ENCODE results near the gene KRT33B. TPM values are rescaled to one million over a fixed set of nuclear protein-coding genes. Genes with fewer than 3 reads are reported as not detected.
"Not testable (repeated sequence)": the region's sequence is repeated elsewhere in the genome, so short reads cannot be mapped to it uniquely, and the experiment has no call there.

The KRT33B gene
- polyA plus RNA-seq, 3 donors: not detected

DNA sequence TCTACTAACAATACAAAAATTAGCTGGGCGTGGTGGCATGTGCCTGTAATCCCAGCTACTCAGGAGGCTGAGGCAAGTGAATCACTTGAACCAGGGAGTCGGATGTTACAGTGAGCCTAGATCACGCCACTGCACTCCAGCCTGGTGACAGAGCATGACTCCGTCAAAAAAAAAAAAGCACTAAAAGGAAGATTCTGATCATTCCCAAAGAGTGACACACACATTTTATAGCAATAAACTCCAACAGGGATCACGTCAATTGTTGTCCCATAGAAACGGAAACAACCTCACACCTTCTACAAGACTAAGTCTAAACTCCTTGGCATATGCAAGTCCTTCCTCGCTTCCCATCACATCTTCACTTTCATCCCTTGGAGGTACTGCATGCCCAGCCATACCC is 10.5 kb upstream of the KRT33B start:
- H3K9me3 Mint-ChIP-seq; H3K4me3 ChIP-seq (replicated peaks in 1 of 3; ENCODE audit: low read depth in 2 of 3, low read length in 3 of 3); H3K9ac ChIP-seq (ENCODE audit: insufficient read depth, low read length, poor library complexity, severe bottlenecking); H3K27me3 ChIP-seq (ENCODE audit: control insufficient read depth in 2 of 2, insufficient read depth in 2 of 2, low read length in 2 of 2); H3K79me2 ChIP-seq (ENCODE audit: insufficient read depth, low read length); H3K9me3 ChIP-seq (replicated peaks in 1 of 2; ENCODE audit: control insufficient read depth in 1 of 2, insufficient read depth in 1 of 2, low read length in 2 of 2); H3K27ac Mint-ChIP-seq; H3K4me1 Mint-ChIP-seq; H3K4me1 ChIP-seq (ENCODE audit: control insufficient read depth in 1 of 2, insufficient read depth in 2 of 2, low read length in 2 of 2); H3K36me3 Mint-ChIP-seq; H4K20me1 ChIP-seq (ENCODE audit: insufficient read depth, low read length); DNase-seq; H3K4me2 ChIP-seq (replicated peaks; ENCODE audit: extremely low read depth, low read length, poor library complexity, severe bottlenecking); H3K27ac ChIP-seq (ENCODE audit: low read depth in 1 of 2, low read length in 2 of 2); H2AFZ ChIP-seq (ENCODE audit: insufficient read depth, low read depth, low read length, poor library complexity, severe bottlenecking); intact Hi-C loops (cut with micrococcal nuclease); H3K36me3 ChIP-seq (replicated peaks in 1 of 2; ENCODE audit: control insufficient read depth in 1 of 2, insufficient read depth in 2 of 2, low read length in 2 of 2); H3K4me3 Mint-ChIP-seq: not testable (repeated sequence)
- H3K27me3 Mint-ChIP-seq (ENCODE audit: low read depth in 3 of 3): peaks cover 3 to 15% (median 10%) of the 10 kb centered on the region in 3 donors
- WGBS (ENCODE audit: insufficient coverage): 92% methylated on average over 7 of the region's 7 CpGs

DNA sequence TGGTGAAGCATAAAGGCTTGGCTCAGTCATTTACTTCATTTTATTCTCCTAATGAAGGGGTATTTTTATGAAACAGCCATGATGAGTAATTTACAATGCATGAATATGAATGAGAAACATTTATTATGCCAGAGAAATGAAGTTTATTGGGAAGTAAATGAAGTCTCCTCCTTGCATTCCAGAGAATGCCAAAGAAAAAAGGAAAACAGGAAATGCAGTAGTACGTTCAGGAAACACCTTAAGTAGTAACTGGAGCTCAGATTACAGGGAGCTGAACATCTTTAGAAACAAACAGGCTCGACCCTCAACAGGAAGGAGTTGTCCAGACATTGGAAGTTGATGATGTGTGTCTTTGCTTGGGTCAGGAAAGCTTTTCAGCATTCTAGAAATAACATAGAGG is 7.9 kb upstream of the KRT33B start:
- intact Hi-C loops (cut with micrococcal nuclease): no loop called here
- Histone ChIP-seq H3K4me2 (replicated peaks; ENCODE audit: extremely low read depth, low read length, poor library complexity, severe bottlenecking) (no peak overlapping the region), H3K36me3 (replicated peaks in 1 of 2; ENCODE audit: control insufficient read depth in 1 of 2, insufficient read depth in 2 of 2, low read length in 2 of 2) (no peaks in the 10 kb centered on the region), H3K27ac (ENCODE audit: low read depth in 1 of 2, low read length in 2 of 2) (no peak overlapping the region), H3K9ac (ENCODE audit: insufficient read depth, low read length, poor library complexity, severe bottlenecking) (no peak overlapping the region), H4K20me1 (ENCODE audit: insufficient read depth, low read length) (no peaks in the 10 kb centered on the region), H3K4me1 (ENCODE audit: control insufficient read depth in 1 of 2, insufficient read depth in 2 of 2, low read length in 2 of 2) (no peaks in the 10 kb centered on the region), H2AFZ (ENCODE audit: insufficient read depth, low read depth, low read length, poor library complexity, severe bottlenecking) (no peak overlapping the region), H3K27me3 (ENCODE audit: control insufficient read depth in 2 of 2, insufficient read depth in 2 of 2, low read length in 2 of 2) (peaks cover 0 to 2% of the 10 kb centered on the region in 2 donors), H3K79me2 (ENCODE audit: insufficient read depth, low read length) (no peaks in the 10 kb centered on the region), H3K4me3 (replicated peaks in 1 of 3; ENCODE audit: low read depth in 2 of 3, low read length in 3 of 3) (no peak overlapping the region), H3K9me3 (replicated peaks in 1 of 2; ENCODE audit: control insufficient read depth in 1 of 2, insufficient read depth in 1 of 2, low read length in 2 of 2) (no peaks in the 10 kb centered on the region)
- TF ChIP-seq, protein P1, sequence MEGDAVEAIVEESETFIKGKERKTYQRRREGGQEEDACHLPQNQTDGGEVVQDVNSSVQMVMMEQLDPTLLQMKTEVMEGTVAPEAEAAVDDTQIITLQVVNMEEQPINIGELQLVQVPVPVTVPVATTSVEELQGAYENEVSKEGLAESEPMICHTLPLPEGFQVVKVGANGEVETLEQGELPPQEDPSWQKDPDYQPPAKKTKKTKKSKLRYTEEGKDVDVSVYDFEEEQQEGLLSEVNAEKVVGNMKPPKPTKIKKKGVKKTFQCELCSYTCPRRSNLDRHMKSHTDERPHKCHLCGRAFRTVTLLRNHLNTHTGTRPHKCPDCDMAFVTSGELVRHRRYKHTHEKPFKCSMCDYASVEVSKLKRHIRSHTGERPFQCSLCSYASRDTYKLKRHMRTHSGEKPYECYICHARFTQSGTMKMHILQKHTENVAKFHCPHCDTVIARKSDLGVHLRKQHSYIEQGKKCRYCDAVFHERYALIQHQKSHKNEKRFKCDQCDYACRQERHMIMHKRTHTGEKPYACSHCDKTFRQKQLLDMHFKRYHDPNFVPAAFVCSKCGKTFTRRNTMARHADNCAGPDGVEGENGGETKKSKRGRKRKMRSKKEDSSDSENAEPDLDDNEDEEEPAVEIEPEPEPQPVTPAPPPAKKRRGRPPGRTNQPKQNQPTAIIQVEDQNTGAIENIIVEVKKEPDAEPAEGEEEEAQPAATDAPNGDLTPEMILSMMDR (IDR thresholded peaks at IDR 0.05): no peak
- DNase-seq: no peak
- Mint-ChIP-seq H3K27ac (no peak overlapping the region), H3K36me3 (no peaks in the 10 kb centered on the region), H3K27me3 (ENCODE audit: low read depth in 3 of 3) (peaks cover 0 to 11% (median 5%) of the 10 kb centered on the region in 3 donors), H3K9me3 (peaks cover 0 to 4% (median 3%) of the 10 kb centered on the region in 7 donors), H3K4me1 (no peaks in the 10 kb centered on the region), H3K4me3 (no peak overlapping the region)
- WGBS (ENCODE audit: insufficient coverage): 0% methylated on average over 1 of the region's 2 CpGs

Measured in CD14-positive monocyte (primary cell).